GM23338 (cell line): ENCODE data around the gene MTRR.

Experiments
- CREB1 ChIP-seq: fragments of 250-450 bp; sonication (Bioruptor Pico); IDR thresholded peaks from 2 replicates; pipeline ENCODE4 v1.5.0; 2020; ENCODE audit warnings: low read depth, mild to moderate bottlenecking, moderate library complexity
- CTCF ChIP-seq, 2 experiments: fragments of 200-600 bp in 1 of 2; sonication (generic) in 1 of 2; conservative IDR thresholded peaks; 2 replicates each; pipeline versions ENCODE4 v1.5.1 to v1.6.1; 2016 to 2017; ENCODE audit warnings: antibody characterized with exemption in 2 of 2, low read depth in 2 of 2, mild to moderate bottlenecking in 2 of 2, moderate library complexity in 1 of 2
- ETS1 ChIP-seq: IDR thresholded peaks from 2 replicates; pipeline ENCODE4 v1.6.1; 2016; ENCODE audit warnings: antibody characterized with exemption
- EZH2 ChIP-seq: fragments of 200-600 bp; sonication (generic); IDR thresholded peaks from one replicate; pipeline ENCODE4 v1.8.0; 2017; ENCODE audit warnings: antibody characterized with exemption, mild to moderate bottlenecking, low read depth; ENCODE audit not compliant: unreplicated experiment
- EZH2phosphoT487 ChIP-seq: fragments of 200-600 bp; sonication (generic); IDR thresholded peaks from one replicate; pipeline ENCODE4 v1.8.1; 2018; ENCODE audit warnings: antibody characterized with exemption; ENCODE audit not compliant: unreplicated experiment
- JUNB ChIP-seq: IDR thresholded peaks from one replicate; pipeline ENCODE4 v1.6.1; 2016; ENCODE audit warnings: antibody characterized with exemption; ENCODE audit not compliant: unreplicated experiment
- NANOG ChIP-seq: IDR thresholded peaks from 2 replicates; pipeline ENCODE4 v1.6.1; 2016; ENCODE audit warnings: antibody characterized with exemption, borderline replicate concordance
- POLR2AphosphoS5 ChIP-seq: IDR thresholded peaks from 2 replicates; pipeline ENCODE4 v1.6.1; 2016; ENCODE audit warnings: antibody characterized with exemption, low read depth
- REST ChIP-seq: IDR thresholded peaks from one replicate; pipeline ENCODE4 v1.6.1; 2018; ENCODE audit warnings: antibody characterized with exemption; ENCODE audit not compliant: unreplicated experiment
- STAT1 ChIP-seq: IDR thresholded peaks from one replicate; pipeline ENCODE4 v1.6.1; 2016; ENCODE audit warnings: antibody characterized with exemption; ENCODE audit not compliant: unreplicated experiment
- ZNF114 ChIP-seq: fragments of 250-450 bp; sonication (Bioruptor Pico); IDR thresholded peaks from 2 replicates; pipeline ENCODE4 v1.5.0; 2020; ENCODE audit warnings: mild to moderate bottlenecking, moderate library complexity
- ZNF331 ChIP-seq: fragments of 250-450 bp; sonication (Bioruptor Pico); IDR thresholded peaks from 2 replicates; pipeline ENCODE4 v1.5.0; 2020; ENCODE audit warnings: low read depth, mild to moderate bottlenecking, moderate library complexity

GRCh38 chr5:7878381-7878873, 9.5 kb downstream of the MTRR start:
- no peak for TF ChIP-seq EZH2phosphoT487
- no peak for TF ChIP-seq CTCF (conservative IDR thresholded peaks at IDR 0.05; ENCODE audit: low read depth in 2 of 2)
- no peak for TF ChIP-seq EZH2
- TF ChIP-seq POLR2AphosphoS5: no peak
- no peak for TF ChIP-seq REST
- TF ChIP-seq STAT1: no peak
- no peak for TF ChIP-seq CREB1 (CRISPR knock-in tag)
- no peak for TF ChIP-seq JUNB
- no peak for TF ChIP-seq ETS1
- no peak for TF ChIP-seq NANOG
- no peak for TF ChIP-seq ZNF114 (CRISPR knock-in tag)
- no peak for TF ChIP-seq ZNF331
